ENCODE results near the gene PLXNA2.

The PLXNA2 gene

GRCh38 chr1:208031932-208032320 lies 212.3 kb downstream of the PLXNA2 start:
- in situ Hi-C loops (cut with HindIII; ENCODE audit: low sequenced_read_pairs) = no loop called here

GRCh38 chr1:208031316-208031931 lies 212.8 kb downstream of the PLXNA2 start:
- in situ Hi-C loops (cut with HindIII; ENCODE audit: low sequenced_read_pairs) = no loop called here

GRCh38 chr1:208030288-208031091 lies 213.7 kb downstream of the PLXNA2 start:
- in situ Hi-C loops (cut with HindIII; ENCODE audit: low sequenced_read_pairs) = no loop called here

DNA sequence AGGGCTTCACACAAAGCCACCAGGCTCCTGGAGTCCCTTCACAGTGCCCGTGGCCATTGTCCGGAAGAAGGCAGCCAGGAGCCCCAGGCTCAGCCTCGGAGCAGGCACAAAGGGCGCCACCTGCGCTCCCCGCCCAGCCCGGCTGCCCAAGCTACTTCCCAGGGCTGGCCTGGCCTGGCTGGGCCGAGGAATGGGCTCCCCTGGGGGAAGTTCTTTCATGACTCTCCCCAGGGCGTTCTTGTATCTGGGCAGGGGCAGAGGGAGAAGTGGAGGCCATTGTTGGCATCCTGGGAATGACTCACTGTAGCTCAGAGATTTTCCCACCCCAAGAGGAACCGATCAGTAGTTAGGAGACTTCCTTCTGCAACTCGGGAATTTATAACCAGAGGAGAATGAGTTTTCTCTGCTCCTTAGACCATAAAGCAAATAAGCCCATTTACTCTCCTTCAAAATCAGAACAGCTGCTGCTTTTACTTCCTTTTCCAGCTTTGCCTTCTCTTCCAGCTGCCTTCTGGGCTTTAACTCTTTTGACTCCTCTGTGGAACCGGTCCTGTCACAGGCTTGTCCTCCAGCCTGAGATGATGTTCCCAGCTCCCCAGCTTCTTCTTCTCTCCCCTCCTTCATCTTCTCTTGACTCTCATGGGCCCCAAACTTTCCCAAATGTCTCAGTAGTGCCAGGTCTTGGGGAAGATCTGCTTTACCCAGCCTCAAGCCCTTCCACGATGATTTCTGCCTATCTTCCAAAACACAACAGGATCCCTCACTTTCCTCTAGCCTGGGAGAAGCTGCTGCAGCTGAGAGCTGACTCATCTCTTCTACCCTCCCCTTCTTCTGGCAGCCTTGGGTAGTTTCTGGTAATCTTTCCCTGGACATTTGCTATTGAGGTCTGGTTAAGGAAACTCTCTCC lies 214.6 kb downstream of the PLXNA2 start:
- in situ Hi-C loops (cut with HindIII; ENCODE audit: low sequenced_read_pairs) = no loop called here

DNA sequence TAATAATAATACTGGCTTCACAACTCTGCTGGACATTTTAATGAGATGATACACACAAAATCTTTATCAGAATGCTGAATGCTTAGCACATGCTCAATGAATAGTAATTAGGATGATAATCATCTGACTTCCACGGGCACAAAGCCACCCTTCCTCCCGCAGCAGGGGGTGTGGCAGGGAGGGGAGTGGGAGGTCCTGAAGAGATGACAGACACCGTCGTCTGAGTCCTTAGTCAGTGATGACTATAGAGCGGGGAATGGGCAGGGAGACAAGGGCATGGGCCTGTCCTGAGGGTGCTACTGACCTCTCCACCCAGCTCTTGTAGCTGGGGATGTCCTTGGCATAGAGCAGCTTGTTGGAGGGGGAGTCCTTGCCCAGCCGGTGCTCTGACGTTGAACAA lies 215.7 kb downstream of the PLXNA2 start:
- in situ Hi-C loops (cut with HindIII; ENCODE audit: low sequenced_read_pairs) = no loop called here

GRCh38 chr1:208027861-208028260 lies 216.3 kb downstream of the PLXNA2 start:
- in situ Hi-C loops (cut with HindIII; ENCODE audit: low sequenced_read_pairs) = no loop called here

DNA sequence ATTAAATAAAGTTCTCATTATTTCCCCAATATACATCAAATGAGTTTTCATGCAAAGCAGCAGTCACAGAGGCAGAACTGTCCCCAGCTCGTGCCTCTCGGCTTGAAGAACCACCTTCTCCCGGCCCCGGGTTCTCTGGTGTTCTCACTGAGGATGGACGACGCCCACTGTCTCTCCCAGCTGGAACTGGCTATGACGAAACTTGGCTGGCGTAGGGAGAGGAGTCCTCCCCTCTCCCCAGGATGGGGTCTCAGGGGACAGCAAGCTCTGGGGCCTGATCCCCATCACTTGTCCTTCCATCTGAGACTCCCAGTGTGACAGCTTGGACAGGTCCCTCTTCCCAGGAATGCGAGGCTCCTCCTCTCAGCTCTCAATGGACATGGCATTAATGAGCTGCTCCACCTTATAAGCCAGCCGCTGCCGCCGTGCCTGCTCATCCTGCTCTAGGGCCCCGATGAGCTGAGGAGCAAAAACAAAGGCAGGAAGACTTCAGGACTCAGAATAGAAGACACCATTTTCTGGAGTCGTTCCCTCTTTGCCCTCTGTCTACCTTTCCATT lies 217.2 kb downstream of the PLXNA2 start:
- in situ Hi-C loops (cut with HindIII; ENCODE audit: low sequenced_read_pairs) = no loop called here

DNA sequence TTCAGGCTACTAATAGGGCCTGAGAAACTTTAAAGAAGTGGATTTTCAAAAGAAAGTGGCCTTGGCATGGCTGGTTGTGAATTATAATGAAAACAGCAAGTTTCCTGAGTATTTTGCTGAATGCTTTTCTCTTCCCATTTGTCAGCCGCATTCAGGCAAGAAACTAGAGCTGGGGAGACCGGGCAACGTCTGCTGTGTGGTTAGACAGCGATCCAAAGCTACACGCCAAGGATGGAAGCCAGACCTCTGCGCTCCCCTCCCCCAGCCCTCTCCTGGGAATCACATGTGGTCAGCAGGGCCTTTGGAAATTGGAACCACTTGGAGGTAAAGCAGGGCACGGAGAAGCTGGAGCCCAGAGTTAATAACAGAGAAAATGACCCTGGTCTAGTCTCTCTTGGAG lies 219.2 kb downstream of the PLXNA2 start:
- in situ Hi-C loops (cut with HindIII; ENCODE audit: low sequenced_read_pairs) = no loop called here

GRCh38 chr1:208024406-208024805 lies 219.8 kb downstream of the PLXNA2 start:
- in situ Hi-C loops (cut with HindIII; ENCODE audit: low sequenced_read_pairs) = loop anchor here (5.0 kb wide), 1 partner anchor 58 kb away; no protein-coding TSS in a partner anchor

DNA sequence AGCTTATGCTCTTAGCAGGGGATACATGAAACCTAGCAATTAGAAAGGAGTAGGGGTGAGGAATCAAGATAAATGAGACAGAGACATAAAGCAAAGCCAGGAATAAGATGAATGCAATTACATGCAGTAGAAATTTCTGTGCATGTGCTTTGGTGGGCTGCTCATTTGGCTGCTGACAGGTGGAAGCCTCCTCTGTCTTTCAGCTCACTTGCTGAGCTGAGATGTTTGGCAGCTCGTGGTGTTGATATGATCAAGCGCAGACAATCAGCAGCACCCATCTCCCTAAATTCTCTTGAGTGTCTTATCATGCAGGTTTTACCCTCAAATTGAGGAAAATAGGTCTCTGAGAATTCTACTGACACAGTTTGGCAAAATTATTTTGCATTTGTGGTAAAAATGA lies 224.9 kb downstream of the PLXNA2 start:
- in situ Hi-C loops (cut with HindIII; ENCODE audit: low sequenced_read_pairs) = no loop called here

GRCh38 chr1:208015255-208015654 lies 228.9 kb downstream of the PLXNA2 start:
- in situ Hi-C loops (cut with HindIII; ENCODE audit: low sequenced_read_pairs) = no loop called here

GRCh38 chr1:208013210-208013609 lies 231.0 kb downstream of the PLXNA2 start:
- in situ Hi-C loops (cut with HindIII; ENCODE audit: low sequenced_read_pairs) = no loop called here

DNA sequence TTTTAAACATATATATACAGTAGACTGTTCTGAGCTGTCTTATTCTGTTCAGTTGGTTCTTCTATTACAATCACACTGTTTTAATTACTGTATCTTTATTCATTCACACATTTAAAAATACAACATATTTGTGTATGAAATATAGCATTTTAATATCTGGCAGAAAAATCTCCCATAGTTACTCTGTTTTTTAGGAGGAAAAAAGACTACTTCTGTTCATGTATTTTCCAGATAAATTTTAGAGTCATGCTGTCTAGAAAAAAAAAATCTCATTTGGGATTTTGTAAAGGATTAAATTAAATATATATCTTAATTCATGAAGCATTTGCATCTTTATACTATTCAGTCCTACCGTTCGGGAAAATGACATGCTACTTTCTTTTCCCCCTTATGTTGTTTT lies 231.5 kb downstream of the PLXNA2 start:
- in situ Hi-C loops (cut with HindIII; ENCODE audit: low sequenced_read_pairs) = no loop called here

- in situ Hi-C loops (cut with HindIII; ENCODE audit: low sequenced_read_pairs) = no loop called here
Measured at GRCh38 chr1:208010487-208011071, 233.6 kb downstream of the PLXNA2 start.

- in situ Hi-C loops (cut with HindIII; ENCODE audit: low sequenced_read_pairs) = loop anchor here (5.0 kb wide), 2 partner anchors 38 to 237 kb away; no protein-coding TSS in a partner anchor
Measured at GRCh38 chr1:208009706-208010444, 234.3 kb downstream of the PLXNA2 start.

GRCh38 chr1:208009303-208009702 lies 234.9 kb downstream of the PLXNA2 start:
- in situ Hi-C loops (cut with HindIII; ENCODE audit: low sequenced_read_pairs) = loop anchor here (5.0 kb wide), 2 partner anchors 37 to 238 kb away; no protein-coding TSS in a partner anchor

DNA sequence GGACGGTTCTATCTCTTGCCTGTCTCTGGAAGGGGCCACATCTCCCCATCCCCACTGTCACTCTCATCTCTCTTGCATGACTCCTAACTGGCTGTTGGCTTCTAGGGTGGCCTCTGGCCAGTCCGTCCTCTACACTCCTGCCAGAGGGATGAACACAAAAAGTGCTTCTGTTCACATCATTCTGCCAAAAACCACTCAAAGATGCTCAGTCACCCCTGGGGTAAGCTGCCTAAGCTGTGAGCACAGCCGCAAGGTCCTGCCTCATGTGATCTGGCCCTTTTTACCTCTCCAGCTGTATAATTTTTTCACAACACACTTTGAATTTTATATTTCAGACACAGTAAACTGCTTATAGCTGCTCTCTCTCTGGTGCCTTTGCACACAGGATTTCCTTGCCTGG lies 235.7 kb downstream of the PLXNA2 start:
- in situ Hi-C loops (cut with HindIII; ENCODE audit: low sequenced_read_pairs) = loop anchor here (5.0 kb wide), 2 partner anchors 36 to 239 kb away; no protein-coding TSS in a partner anchor

DNA sequence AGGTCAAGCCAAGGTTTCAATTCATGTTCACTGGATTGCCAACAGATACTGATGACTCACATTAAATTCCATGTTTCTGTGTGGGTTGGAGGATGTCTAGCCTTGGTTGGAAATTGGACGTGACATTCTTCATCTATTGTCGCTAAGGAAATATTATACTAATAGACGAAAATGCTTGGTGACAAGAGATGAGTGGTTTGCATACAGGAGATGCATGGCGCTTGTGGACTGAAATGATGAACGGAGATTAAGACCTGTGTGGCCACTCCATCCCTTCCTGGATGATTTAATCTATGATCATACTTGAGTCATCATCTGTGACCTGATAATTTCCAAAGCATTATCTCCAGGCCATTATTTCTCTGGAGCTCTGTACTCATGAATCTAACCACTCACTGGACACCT lies 236.2 kb downstream of the PLXNA2 start:
- in situ Hi-C loops (cut with HindIII; ENCODE audit: low sequenced_read_pairs) = loop anchor here (5.0 kb wide), 2 partner anchors 36 to 239 kb away; no protein-coding TSS in a partner anchor

DNA sequence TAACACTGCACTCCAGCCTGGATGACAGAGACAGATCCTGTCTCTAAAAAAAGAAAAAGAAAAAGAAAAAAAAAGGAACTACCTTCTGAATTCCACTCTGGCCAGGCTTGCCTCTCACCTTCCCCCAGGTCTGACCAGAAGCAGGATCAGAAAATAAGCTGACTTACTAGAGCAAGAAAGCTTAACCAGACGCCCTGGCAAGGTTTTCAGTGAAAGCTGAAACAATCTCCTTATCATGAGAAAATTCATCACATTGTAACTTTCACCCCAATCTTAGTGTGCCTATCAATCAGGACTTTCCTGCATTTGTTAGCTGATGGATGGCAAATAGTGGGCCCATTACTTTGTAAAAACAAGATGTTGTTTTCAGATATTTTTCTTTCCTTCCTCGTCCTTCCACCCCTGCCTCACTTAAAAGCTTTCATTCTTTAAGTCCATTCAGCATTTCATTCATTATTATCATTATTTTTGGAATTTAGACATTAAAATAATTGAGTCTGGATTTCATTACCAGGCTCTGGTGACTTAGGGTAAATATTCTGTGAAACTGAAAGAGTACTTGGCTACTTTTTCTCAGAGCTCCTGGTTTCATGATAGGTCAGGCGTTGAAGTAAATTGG lies 236.8 kb downstream of the PLXNA2 start:
- in situ Hi-C loops (cut with HindIII; ENCODE audit: low sequenced_read_pairs) = loop anchor here (5.0 kb wide), 2 partner anchors 35 to 240 kb away; no protein-coding TSS in a partner anchor
